ENCODE measurements around the gene SEC31A.

The SEC31A gene

DNA sequence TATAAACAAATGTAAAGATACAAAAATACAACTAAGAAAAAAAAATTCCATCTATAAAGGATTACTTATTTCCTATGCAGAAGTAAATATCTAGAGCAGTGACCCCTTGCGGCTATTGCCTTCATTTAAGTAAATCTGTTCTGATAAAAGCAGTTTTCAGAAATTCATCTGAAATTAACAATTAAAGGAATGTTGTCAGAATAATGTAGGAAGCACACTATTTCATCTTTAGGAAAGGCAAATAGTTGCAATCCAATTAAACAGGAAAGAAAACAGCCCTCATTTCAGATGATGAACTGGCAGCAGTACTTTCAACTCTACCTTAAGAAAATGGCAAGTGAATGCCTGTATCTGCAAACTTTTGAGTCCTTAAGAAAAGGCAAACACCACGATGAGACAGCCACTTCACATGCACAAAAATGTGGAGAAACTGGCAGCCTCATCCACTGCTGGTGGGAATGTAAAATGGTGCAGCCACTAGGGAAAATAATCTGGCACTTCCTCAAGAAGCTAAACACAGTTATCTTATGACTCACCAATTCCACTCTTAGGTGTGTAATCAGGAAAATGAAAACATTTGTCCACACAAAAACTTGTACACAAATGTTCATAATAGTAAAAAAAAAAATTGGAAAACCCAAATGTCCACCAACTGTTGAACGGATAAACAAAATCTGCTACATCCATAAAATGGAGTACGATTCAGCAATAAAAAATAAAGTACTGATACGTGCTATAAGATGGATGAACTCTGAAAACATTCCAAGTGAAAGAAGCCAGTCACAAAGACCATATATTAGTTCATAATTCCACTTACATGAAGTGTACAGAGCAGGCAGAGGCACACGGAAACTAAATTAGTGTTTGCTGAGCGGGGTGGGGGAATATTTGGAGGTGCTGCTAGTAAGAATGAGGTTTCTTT, 7.6 kb upstream of the SEC31A start (continued):
- TF ChIP-seq ZNF629 (tag by site-specific recombination; IDR thresholded peaks at IDR 0.05) (peak; percentile 46; the same call in 1 of the 2 replicates), PRDM1 (tag by site-specific recombination; IDR thresholded peaks at IDR 0.05) (peak; percentile 86)

DNA sequence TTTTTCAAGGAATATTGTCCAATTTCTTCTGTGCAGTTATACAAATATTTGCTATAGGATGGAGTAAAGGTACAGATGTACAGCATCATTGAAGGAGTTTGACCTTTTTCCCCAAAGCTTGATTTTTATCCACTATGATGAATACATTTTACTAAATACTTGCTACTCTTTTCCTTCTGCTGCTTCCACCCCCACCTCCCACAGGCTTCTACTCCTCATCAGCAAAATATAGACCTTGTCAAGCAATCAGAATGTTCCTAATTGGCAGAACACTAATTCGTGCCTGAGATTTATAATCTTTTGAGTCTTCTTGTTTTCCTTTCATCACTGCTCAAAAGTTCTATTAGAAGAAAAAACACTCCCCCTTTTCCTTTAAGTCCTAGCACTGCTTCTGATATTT, 5.8 kb upstream of the SEC31A start:
- ChIA-PET POLR2A (no interaction called here), CTCF (no interaction called here)
- TF ChIP-seq ZBTB20 (tag by site-specific recombination; IDR thresholded peaks at IDR 0.05) (no peak), ZNF530 (tag by site-specific recombination; IDR thresholded peaks at IDR 0.05; ENCODE audit: low read depth) (no peak)
- TF ChIP-seq, protein P1, sequence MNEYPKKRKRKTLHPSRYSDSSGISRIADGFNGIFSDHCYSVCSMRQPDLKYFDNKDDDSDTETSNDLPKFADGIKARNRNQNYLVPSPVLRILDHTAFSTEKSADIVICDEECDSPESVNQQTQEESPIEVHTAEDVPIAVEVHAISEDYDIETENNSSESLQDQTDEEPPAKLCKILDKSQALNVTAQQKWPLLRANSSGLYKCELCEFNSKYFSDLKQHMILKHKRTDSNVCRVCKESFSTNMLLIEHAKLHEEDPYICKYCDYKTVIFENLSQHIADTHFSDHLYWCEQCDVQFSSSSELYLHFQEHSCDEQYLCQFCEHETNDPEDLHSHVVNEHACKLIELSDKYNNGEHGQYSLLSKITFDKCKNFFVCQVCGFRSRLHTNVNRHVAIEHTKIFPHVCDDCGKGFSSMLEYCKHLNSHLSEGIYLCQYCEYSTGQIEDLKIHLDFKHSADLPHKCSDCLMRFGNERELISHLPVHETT (tag by site-specific recombination; IDR thresholded peaks at IDR 0.05) = no peak
- Histone ChIP-seq H3K4me3 (ENCODE audit: low read depth, low read length) (no peak overlapping the region), H3K4me1 (ENCODE audit: control insufficient read depth, insufficient read depth, low read length) (peaks cover 4% of the 10 kb centered on the region; the same call in 1 of the 2 replicates), H3K27ac (ENCODE audit: extremely low read depth, low read depth, low read length) (no peak overlapping the region), H3K36me3 (ENCODE audit: control insufficient read depth in 2 of 2, insufficient read depth in 1 of 2, low read length in 2 of 2) (peaks cover 18 to 66% of the 10 kb centered on the region in 2 experiments), H3K9me3 (ENCODE audit: control insufficient read depth, insufficient read depth, low read depth, low read length) (no peaks in the 10 kb centered on the region)

DNA sequence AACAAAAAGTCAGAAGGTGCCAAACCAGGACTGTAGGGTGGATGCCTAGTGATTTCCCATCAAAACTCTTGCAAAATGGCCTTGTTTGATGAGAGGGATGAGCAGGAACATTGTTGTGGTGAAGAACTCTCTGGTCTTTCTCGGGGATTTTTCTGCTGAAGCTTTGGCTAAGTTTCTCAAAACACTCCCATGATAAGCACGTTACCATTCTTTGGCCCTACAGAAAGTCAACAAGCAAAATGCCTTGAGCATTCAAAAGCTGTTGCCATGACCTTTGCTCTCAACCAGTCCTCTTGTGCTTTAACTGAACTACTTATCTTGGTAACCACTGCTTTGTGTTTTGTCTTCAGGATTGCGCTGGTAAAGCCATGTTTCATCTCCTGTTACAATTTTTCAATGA, 3.0 kb upstream of the SEC31A start:
- CTCF ChIA-PET = no interaction called here
- POLR2A ChIA-PET = no interaction called here
- H3K36me3 ChIP-seq (ENCODE audit: control insufficient read depth in 2 of 2, insufficient read depth in 1 of 2, low read length in 2 of 2) = peaks cover 18 to 60% of the 10 kb centered on the region in 2 experiments
- TF ChIP-seq ZNF214 (tag by site-specific recombination; IDR thresholded peaks at IDR 0.05; ENCODE audit: borderline replicate concordance) = no peak
- TF ChIP-seq ZNF529 (tag by site-specific recombination; IDR thresholded peaks at IDR 0.05; ENCODE audit: insufficient replicate concordance) = no peak
- no peak for TF ChIP-seq ZNF600 (tag by site-specific recombination; IDR thresholded peaks at IDR 0.05)
- TF ChIP-seq, protein P2, sequence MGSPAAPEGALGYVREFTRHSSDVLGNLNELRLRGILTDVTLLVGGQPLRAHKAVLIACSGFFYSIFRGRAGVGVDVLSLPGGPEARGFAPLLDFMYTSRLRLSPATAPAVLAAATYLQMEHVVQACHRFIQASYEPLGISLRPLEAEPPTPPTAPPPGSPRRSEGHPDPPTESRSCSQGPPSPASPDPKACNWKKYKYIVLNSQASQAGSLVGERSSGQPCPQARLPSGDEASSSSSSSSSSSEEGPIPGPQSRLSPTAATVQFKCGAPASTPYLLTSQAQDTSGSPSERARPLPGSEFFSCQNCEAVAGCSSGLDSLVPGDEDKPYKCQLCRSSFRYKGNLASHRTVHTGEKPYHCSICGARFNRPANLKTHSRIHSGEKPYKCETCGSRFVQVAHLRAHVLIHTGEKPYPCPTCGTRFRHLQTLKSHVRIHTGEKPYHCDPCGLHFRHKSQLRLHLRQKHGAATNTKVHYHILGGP (tag by site-specific recombination; IDR thresholded peaks at IDR 0.05) = no peak
- TF ChIP-seq ZNF211 (tag by site-specific recombination; IDR thresholded peaks at IDR 0.05; ENCODE audit: low read depth) = no peak
- TF ChIP-seq, protein P3, sequence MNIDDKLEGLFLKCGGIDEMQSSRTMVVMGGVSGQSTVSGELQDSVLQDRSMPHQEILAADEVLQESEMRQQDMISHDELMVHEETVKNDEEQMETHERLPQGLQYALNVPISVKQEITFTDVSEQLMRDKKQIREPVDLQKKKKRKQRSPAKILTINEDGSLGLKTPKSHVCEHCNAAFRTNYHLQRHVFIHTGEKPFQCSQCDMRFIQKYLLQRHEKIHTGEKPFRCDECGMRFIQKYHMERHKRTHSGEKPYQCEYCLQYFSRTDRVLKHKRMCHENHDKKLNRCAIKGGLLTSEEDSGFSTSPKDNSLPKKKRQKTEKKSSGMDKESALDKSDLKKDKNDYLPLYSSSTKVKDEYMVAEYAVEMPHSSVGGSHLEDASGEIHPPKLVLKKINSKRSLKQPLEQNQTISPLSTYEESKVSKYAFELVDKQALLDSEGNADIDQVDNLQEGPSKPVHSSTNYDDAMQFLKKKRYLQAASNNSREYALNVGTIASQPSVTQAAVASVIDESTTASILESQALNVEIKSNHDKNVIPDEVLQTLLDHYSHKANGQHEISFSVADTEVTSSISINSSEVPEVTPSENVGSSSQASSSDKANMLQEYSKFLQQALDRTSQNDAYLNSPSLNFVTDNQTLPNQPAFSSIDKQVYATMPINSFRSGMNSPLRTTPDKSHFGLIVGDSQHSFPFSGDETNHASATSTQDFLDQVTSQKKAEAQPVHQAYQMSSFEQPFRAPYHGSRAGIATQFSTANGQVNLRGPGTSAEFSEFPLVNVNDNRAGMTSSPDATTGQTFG (tag by site-specific recombination; IDR thresholded peaks at IDR 0.05; ENCODE audit: borderline replicate concordance) = no peak
- TF ChIP-seq ZNF837 (tag by site-specific recombination; IDR thresholded peaks at IDR 0.05) = no peak
- TF ChIP-seq, protein P4, sequence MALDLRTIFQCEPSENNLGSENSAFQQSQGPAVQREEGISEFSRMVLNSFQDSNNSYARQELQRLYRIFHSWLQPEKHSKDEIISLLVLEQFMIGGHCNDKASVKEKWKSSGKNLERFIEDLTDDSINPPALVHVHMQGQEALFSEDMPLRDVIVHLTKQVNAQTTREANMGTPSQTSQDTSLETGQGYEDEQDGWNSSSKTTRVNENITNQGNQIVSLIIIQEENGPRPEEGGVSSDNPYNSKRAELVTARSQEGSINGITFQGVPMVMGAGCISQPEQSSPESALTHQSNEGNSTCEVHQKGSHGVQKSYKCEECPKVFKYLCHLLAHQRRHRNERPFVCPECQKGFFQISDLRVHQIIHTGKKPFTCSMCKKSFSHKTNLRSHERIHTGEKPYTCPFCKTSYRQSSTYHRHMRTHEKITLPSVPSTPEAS (tag by site-specific recombination; IDR thresholded peaks at IDR 0.05) = no peak
- TF ChIP-seq ZNF677 (tag by site-specific recombination; IDR thresholded peaks at IDR 0.05) = no peak
- TF ChIP-seq ZNF843 (tag by site-specific recombination; IDR thresholded peaks at IDR 0.05) = no peak
- TF ChIP-seq, protein P5, sequence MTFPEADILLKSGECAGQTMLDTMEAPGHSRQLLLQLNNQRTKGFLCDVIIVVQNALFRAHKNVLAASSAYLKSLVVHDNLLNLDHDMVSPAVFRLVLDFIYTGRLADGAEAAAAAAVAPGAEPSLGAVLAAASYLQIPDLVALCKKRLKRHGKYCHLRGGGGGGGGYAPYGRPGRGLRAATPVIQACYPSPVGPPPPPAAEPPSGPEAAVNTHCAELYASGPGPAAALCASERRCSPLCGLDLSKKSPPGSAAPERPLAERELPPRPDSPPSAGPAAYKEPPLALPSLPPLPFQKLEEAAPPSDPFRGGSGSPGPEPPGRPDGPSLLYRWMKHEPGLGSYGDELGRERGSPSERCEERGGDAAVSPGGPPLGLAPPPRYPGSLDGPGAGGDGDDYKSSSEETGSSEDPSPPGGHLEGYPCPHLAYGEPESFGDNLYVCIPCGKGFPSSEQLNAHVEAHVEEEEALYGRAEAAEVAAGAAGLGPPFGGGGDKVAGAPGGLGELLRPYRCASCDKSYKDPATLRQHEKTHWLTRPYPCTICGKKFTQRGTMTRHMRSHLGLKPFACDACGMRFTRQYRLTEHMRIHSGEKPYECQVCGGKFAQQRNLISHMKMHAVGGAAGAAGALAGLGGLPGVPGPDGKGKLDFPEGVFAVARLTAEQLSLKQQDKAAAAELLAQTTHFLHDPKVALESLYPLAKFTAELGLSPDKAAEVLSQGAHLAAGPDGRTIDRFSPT (tag by site-specific recombination; IDR thresholded peaks at IDR 0.05) = no peak
- no peak for TF ChIP-seq ZNF521 (tag by site-specific recombination; IDR thresholded peaks at IDR 0.05)
- peaks cover 4% of the 10 kb centered on the region; the same call in 1 of the 2 replicates for H3K4me1 ChIP-seq (ENCODE audit: control insufficient read depth, insufficient read depth, low read length)
- no peak overlapping the region for H3K4me3 ChIP-seq (ENCODE audit: low read depth, low read length)
- no peaks in the 10 kb centered on the region for H3K9me3 ChIP-seq (ENCODE audit: control insufficient read depth, insufficient read depth, low read depth, low read length)
- no peak overlapping the region for H3K27ac ChIP-seq (ENCODE audit: extremely low read depth, low read depth, low read length)
